ENCODE measurements around the gene LCE1F.
A peak's percentile ranks its signal among the peaks of the same experiment; 100 is the strongest.

The LCE1F gene, protein sequence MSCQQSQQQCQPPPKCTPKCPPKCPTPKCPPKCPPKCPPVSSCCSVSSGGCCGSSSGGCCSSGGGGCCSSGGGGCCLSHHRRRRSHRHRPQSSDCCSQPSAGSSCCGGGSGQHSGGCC

GRCh38 chr1:152774875-152775274 lies at the start of gene LCE1F:
Gene LCE1F (plus strand): TSS chr1:152775140. CDS start chr1:152776372, 1,232 bp downstream.
- no peak for DNase-seq

DNA sequence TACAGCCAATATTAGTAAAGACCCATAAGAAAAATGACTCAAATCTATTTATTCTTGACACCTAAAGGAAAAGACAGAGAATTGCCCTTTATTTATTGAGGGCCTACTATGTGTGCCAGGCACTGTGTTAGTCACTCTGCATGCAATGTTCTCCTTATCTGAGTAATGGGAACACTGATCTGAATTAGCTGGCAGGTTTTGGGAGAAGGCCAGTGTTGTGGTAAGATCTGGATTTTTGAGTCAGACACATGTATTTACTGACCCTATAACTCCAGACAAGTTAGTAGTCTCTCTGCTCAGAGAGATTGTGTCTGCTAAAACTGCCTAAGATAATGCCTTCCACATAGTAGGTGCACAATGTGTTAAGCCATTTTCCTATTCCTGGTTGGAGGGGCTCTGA lies 49.7 kb upstream of the LCE1F start:
- no peak for DNase-seq

GRCh38 chr1:152728986-152729385 lies 46.0 kb upstream of the LCE1F start:
- DNase-seq: no peak

DNA sequence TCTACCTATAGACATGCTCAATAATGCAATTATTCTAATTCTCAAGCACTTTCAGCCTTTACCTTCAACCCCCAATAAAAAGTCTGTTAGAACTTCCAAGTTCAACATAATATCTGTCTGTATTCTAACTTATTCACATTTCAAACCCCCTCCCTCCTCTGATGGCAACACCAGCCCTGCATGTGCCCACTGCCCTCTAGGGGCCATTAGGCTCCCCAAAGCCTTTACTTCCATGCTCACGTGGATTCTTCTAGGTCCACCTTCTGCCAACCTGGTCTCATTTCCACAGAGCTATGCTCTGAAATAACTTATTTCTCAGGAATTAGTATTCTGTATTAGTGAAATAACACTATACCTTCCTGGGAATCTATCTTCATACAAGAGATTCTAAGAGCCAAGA lies 39.3 kb upstream of the LCE1F start:
- no peak for DNase-seq

- DNase-seq: no peak
Measured at GRCh38 chr1:152737997-152738396, 36.9 kb upstream of the LCE1F start.

- DNase-seq: no peak
Measured at GRCh38 chr1:152739841-152740240, 35.1 kb upstream of the LCE1F start.

DNA sequence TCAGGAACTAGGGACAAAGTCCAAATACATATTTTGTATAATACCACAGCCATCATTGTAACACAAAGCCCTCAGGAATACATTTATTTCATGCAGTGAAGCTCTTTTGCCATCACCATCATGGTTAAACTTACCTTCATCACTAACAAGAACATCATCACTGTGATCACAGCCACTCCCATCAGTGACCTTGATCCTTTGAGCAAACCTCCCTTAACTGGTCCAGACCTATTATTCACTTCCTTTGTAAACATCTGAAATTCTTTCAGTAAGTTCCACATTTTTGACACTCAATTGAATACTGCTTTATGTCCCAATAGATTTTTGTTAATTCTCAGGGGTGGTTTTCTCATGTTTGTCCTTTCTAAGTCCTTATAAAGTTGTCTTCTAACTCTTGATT lies 33.3 kb upstream of the LCE1F start:
- DNase-seq: no peak

GRCh38 chr1:152743371-152744145 lies 31.4 kb upstream of the LCE1F start:
- no peak for DNase-seq

- DNase-seq: peak in 1 of 2 experiments; percentile 1
Measured at GRCh38 chr1:152745289-152745704, 29.6 kb upstream of the LCE1F start.

- DNase-seq: no peak
Measured at GRCh38 chr1:152745765-152746444, 29.0 kb upstream of the LCE1F start.

- no peak for DNase-seq
Measured at GRCh38 chr1:152747831-152748230, 27.1 kb upstream of the LCE1F start.

DNA sequence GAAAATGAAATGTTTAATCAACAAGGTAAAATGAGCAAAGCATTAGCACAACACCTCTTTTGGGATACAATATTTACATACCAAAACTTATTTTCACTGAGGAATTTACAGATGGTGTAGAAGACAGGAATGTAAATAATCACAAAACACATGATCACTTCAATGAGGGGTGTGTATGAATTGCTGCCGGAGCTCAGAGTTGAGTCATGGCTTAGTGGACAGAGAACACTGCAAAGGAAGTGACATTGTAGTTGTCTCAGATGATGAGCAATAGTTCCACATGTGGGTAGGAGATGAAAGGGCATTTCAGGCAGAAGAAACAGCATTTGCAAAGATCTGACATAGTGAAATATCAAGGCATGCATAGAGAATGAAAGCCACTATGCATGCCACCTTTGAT lies 22.7 kb upstream of the LCE1F start:
- peak; percentile 33 to 61 for DNase-seq

DNA sequence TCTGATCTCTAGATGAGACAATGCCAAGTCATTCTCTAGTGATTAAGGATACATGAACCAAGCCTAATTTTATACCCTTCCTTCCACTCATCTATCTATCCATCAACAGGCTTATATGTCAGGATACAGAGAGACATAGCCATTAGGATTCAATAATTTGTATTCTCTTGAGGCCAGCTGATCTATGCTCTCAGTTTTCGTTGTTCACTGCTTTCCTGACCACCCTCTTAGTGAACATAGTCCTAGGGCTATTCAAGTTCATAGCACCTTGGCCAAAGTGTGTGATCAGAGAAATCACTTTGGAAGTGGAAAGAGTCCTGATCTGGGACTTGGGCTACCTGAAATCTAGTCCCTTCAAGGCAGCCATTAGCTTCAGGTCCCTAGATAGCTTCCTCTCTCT lies 21.4 kb upstream of the LCE1F start:
- DNase-seq: no peak

DNA sequence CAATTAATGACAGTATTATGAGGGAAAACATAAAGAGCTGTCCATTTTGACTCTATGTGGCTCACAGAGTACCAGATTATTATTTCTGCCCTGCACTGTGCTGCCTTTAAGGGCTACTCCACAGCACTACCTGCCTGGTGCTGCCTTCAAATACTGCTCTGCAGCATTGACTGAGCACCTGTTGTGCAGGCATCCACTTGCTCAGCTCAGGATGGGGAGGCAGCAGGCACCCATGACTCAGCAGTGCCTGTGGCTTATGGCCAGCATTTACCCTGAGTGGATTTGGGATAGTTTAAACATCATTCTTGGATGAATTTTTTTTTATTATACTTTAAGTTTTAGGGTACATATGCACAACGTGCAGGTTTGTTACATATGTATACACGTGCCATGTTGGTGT lies 18.1 kb upstream of the LCE1F start:
- DNase-seq: no peak

DNA sequence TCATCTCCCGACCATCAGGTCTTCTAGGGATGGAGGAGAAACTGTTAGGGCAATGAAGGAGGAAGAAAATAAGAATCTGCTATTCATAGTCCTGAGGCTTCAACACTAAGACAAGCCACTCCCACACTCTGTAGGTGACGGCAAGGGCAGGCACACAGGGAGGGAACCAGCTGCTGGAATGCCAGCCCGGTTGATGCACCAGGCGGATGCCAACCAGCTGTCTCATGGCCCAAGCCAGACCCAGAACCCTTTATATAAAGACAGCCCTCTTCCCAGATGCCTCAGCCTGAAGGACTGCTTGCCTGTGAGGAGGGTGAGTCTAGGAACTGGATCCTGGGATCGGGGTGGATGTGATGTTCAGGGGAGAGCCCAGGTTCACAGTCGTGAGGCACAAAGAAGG lies 17.2 kb upstream of the LCE1F start, which contains the start of gene KPRP:
KPRP (plus strand) TSS at position 279 of the 400 bp plus-strand sequence. CDS start 1,564 bp downstream, outside the sequence.
- DNase-seq: no peak

DNA sequence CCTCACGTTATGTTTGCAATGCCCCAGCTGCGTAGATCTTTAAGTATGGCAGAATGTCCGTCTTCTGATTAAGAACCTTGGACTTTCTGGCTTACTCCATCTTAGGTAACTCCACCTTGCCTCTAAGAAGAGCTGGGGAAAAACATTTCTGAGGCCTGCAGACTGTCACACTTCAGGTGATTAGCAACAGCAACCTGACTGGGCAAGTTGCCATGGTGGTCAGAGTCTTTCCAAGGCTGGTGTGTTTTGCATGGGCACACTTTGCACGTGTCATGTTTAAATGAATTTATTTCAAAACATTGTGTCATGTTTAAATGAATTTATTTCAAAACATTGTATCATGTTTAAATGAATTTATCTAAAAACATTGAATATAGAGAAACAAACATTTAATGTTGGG lies 16.3 kb upstream of the LCE1F start:
- DNase-seq: no peak

- no peak for DNase-seq
Measured at GRCh38 chr1:152759453-152760173, 15.3 kb upstream of the LCE1F start.

DNA sequence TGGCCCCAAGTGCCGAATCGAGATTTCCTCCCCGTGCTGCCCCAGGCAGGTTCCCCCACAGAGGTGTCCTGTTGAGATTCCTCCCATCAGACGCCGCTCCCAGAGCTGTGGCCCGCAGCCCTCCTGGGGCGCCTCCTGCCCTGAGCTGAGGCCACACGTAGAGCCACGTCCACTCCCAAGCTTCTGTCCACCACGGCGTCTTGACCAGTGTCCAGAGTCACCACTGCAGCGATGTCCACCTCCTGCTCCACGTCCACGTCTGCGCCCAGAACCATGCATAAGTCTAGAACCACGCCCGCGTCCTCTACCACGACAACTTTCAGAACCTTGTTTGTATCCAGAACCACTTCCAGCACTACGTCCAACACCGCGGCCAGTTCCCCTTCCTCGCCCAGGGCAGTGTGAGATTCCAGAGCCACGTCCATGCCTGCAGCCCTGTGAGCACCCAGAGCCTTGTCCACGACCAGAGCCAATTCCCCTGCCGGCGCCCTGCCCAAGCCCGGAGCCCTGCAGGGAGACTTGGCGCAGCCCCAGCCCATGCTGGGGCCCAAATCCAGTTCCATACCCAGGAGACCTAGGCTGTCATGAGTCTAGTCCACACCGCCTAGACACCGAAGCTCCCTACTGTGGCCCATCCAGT lies 14.3 kb upstream of the LCE1F start:
- no peak for DNase-seq

DNA sequence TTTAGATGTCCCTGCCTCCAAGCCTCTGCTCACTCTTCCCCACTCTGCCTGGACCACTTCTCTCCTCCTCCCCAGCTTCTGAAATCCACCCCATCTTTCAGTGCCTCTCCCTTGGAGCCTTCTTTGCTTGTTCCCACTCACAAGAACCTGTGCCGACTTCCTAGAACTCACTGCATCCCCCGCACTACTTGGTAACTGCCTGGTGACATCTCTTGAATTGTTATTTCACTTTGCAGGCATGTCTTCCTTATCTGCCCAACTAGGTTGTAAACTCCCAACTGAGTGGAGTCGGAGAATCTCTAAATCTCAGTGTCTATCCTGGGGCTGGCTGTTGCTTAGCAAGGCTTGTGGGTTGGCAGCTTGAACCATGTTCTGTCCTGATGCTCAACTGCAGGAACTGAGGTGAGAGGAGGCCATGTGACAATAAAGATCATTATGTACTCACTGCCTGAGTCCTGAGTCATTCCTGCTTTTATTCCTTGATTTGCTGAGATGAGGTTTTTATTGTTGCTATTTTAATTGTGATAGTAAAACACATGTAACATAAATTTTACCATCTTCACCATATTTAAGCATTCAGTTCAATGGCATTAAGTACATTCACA lies 13.2 kb upstream of the LCE1F start:
- DNase-seq: no peak

GRCh38 chr1:152768847-152769533 lies 6.0 kb upstream of the LCE1F start:
- no peak for DNase-seq

- no peak for DNase-seq
Measured at GRCh38 chr1:152770411-152770810, 4.5 kb upstream of the LCE1F start.

GRCh38 chr1:152776361-152776760 lies 1.4 kb downstream of the LCE1F start:
- DNase-seq: no peak
